Suprapubic skin (tissue), 4 donors: ENCODE results near the gene DOK6. TPM values are rescaled to one million over a fixed set of nuclear protein-coding genes. Genes with fewer than 3 reads are reported as not detected.

Source experiments
- DNase-seq, 2 donors: peaks; one replicate each; pipeline ENCODE4 v3.0.0-alpha.2; 2019; ENCODE audit warnings: low spot score in 2 of 2
- H3K27ac ChIP-seq: fragments of 200-600 bp; sonication (generic); one replicate; pipeline ENCODE4 v1.5.1; 2019
- H3K27me3 ChIP-seq: fragments of 200-600 bp; sonication (generic); one replicate; pipeline ENCODE4 v1.5.1; 2019
- H3K36me3 ChIP-seq: fragments of 200-600 bp; sonication (generic); one replicate; pipeline ENCODE4 v1.5.1; 2019
- H3K4me1 ChIP-seq: fragments of 200-600 bp; sonication (generic); one replicate; pipeline ENCODE4 v1.5.1; 2019
- H3K4me3 ChIP-seq: fragments of 200-600 bp; sonication (generic); one replicate; pipeline ENCODE4 v1.5.1; 2019; ENCODE audit warnings: mild to moderate bottlenecking
- H3K9me3 ChIP-seq: fragments of 200-600 bp; sonication (generic); one replicate; pipeline ENCODE4 v1.5.1; 2019
- CTCF ChIP-seq, 2 donors: fragments of 200-600 bp in 1 of 2; fragments of 450-650 bp in 1 of 2; sonication (generic) in 1 of 2; IDR thresholded peaks; one replicate each; pipeline ENCODE4 v1.5.1; 2016 to 2019; ENCODE audit warnings: antibody characterized with exemption in 2 of 2, mild to moderate bottlenecking in 1 of 2, moderate library complexity in 1 of 2
- EP300 ChIP-seq: sonication (generic); formaldehyde crosslinking; IDR thresholded peaks from one replicate; pipeline ENCODE4 v1.6.1; 2017; ENCODE audit warnings: antibody characterized with exemption
- POLR2A ChIP-seq, 2 donors: fragments of 450-650 bp; IDR thresholded peaks; one replicate each; pipeline ENCODE4 v1.6.1; 2017; ENCODE audit warnings: antibody characterized with exemption in 2 of 2, mild to moderate bottlenecking in 2 of 2, moderate library complexity in 2 of 2
- POLR2AphosphoS5 ChIP-seq, 3 donors: sonication (generic); formaldehyde crosslinking; IDR thresholded peaks; one replicate each; pipeline ENCODE4 v1.6.1; 2017; ENCODE audit warnings: antibody characterized with exemption in 3 of 3
- WGBS: methylation state at CpG from one replicate; pipeline ENCODE4 v1.1.5; 2018; 5-methylcytosine and 5-hydroxymethylcytosine counted together
- total RNA-seq, 4 donors: library from RNA; depleted of rRNA; stranded (reverse); fragments of >200 nt; gene quantifications; one replicate each; pipeline ENCODE4 v1.1.0, GENCODE V29; 2016

DOK6 gene
- total RNA-seq, 4 donors from 2014 or later, result 0.21 to 0.80 (median 0.42) TPM; not detected in 1

GRCh38 chr18:69747388-69747787, 346.7 kb downstream of the DOK6 start:
- Histone ChIP-seq H3K27ac (no peak overlapping the region), H3K4me3 (no peak overlapping the region), H3K9me3 (no peaks in the 10 kb centered on the region), H3K4me1 (no peaks in the 10 kb centered on the region), H3K27me3 (no peaks in the 10 kb centered on the region), H3K36me3 (no peaks in the 10 kb centered on the region)
- WGBS, result 88% methylated on average over 2 of the region's 2 CpGs
- TF ChIP-seq CTCF (IDR thresholded peaks at IDR 0.05), result no peak
- no peak for TF ChIP-seq POLR2AphosphoS5 (IDR thresholded peaks at IDR 0.05)
- no peak for TF ChIP-seq EP300
- TF ChIP-seq POLR2A (IDR thresholded peaks at IDR 0.05), result no peak
- DNase-seq, result no peak

GRCh38 chr18:69752737-69753380, 352.2 kb downstream of the DOK6 start:
- Histone ChIP-seq H3K36me3 (no peaks in the 10 kb centered on the region), H3K27me3 (no peaks in the 10 kb centered on the region), H3K27ac (no peak overlapping the region), H3K4me1 (no peaks in the 10 kb centered on the region), H3K4me3 (no peak overlapping the region), H3K9me3 (no peaks in the 10 kb centered on the region)
- WGBS, result 67% methylated on average over 3 of the region's 3 CpGs
- DNase-seq, result no peak
- no peak for TF ChIP-seq POLR2A (IDR thresholded peaks at IDR 0.05)

GRCh38 chr18:69754108-69754507, 353.4 kb downstream of the DOK6 start:
- TF ChIP-seq POLR2A (IDR thresholded peaks at IDR 0.05), result no peak
- no peak for TF ChIP-seq EP300
- TF ChIP-seq CTCF (IDR thresholded peaks at IDR 0.05), result no peak
- no peak for TF ChIP-seq POLR2AphosphoS5 (IDR thresholded peaks at IDR 0.05)
- H3K4me3 ChIP-seq, result no peak overlapping the region
- H3K27me3 ChIP-seq, result no peaks in the 10 kb centered on the region
- peaks cover 3% of the 10 kb centered on the region for H3K4me1 ChIP-seq
- no peaks in the 10 kb centered on the region for H3K36me3 ChIP-seq
- no peaks in the 10 kb centered on the region for H3K9me3 ChIP-seq
- no peak overlapping the region for H3K27ac ChIP-seq
- no peak for DNase-seq
- 87% methylated on average over 3 of the region's 3 CpGs for WGBS

- TF ChIP-seq POLR2AphosphoS5 (IDR thresholded peaks at IDR 0.05) (no peak), POLR2A (IDR thresholded peaks at IDR 0.05) (no peak), EP300 (no peak), CTCF (IDR thresholded peaks at IDR 0.05) (no peak)
- Histone ChIP-seq H3K36me3 (no peaks in the 10 kb centered on the region), H3K4me3 (no peak overlapping the region), H3K27me3 (no peaks in the 10 kb centered on the region), H3K27ac (no peak overlapping the region), H3K4me1 (peaks cover 3% of the 10 kb centered on the region), H3K9me3 (no peaks in the 10 kb centered on the region)
- DNase-seq, result no peak
- 90% methylated on average over 2 of the region's 2 CpGs for WGBS
Observed at GRCh38 chr18:69755041-69755440, 354.4 kb downstream of the DOK6 start.

- no peaks in the 10 kb centered on the region for H3K9me3 ChIP-seq
- WGBS, result 95% methylated on average over 6 of the region's 6 CpGs
Observed at GRCh38 chr18:69755856-69756496, 355.3 kb downstream of the DOK6 start.

More at GRCh38 chr18:69755856-69756496, 355.3 kb downstream of the DOK6 start:
- Histone ChIP-seq H3K4me3 (no peak overlapping the region), H3K27me3 (no peaks in the 10 kb centered on the region), H3K4me1 (peaks cover 3% of the 10 kb centered on the region), H3K36me3 (no peaks in the 10 kb centered on the region), H3K27ac (no peak overlapping the region)
- DNase-seq, result no peak
- TF ChIP-seq CTCF (IDR thresholded peaks at IDR 0.05) (no peak), POLR2A (IDR thresholded peaks at IDR 0.05) (no peak), EP300 (no peak), POLR2AphosphoS5 (IDR thresholded peaks at IDR 0.05) (no peak)
